K562 (cell line): ENCODE measurements around the gene TPBGL. TPM values are rescaled to one million over a fixed set of nuclear protein-coding genes. Genes with fewer than 3 reads are reported as not detected.

Experiments used
- DEAF1 ChIP-seq: fragments of 450-650 bp; formaldehyde crosslinking; IDR thresholded peaks from 2 replicates; pipeline ENCODE4 v1.4.0; 2020; ENCODE audit warnings: mild to moderate bottlenecking, moderate library complexity
- IRF9 ChIP-seq: fragments of 450-650 bp; IDR thresholded peaks from 2 replicates; pipeline ENCODE4 v1.6.1; 2016; ENCODE audit warnings: missing biosample characterization, missing genetic modification characterization
- POLR2B ChIP-seq: fragments of 450-650 bp; IDR thresholded peaks from 2 replicates; pipeline ENCODE4 v1.6.1; 2018; ENCODE audit warnings: low read depth; ENCODE audit not compliant: partially characterized antibody
- SMARCB1 ChIP-seq: IDR thresholded peaks from 2 replicates; pipeline ENCODE4 v1.6.1; 2011; ENCODE audit warnings: improper control_type of control experiment, low read depth; ENCODE audit not compliant: insufficient read length
- THRB ChIP-seq: fragments of 450-650 bp; formaldehyde crosslinking; conservative IDR thresholded peaks from 2 replicates; pipeline ENCODE4 v1.4.0; 2022; ENCODE audit warnings: mild to moderate bottlenecking, missing genetic modification characterization
- ZSCAN29 ChIP-seq: fragments of 450-650 bp; IDR thresholded peaks from 2 replicates; pipeline ENCODE4 v1.6.1; 2017
- polyA plus RNA-seq, 8 experiments: library from polyadenylated mRNA; depleted of rRNA in 4 of 8; stranded (reverse) in 5 of 8; unstranded in 3 of 8; fragments of >200 nt; fragmentation: Nextera tagmentation in 2 of 8; fragmentation: Illumina TruSeq in 1 of 8; extraction: Ambion mirVana in 2 of 8; extraction: Trizol in 1 of 8; gene quantifications; 2 replicates each; pipeline versions ENCODE4 v1.2.1 to v1.2.3, GENCODE V29; 2011 to 2014; ENCODE audit warnings: inconsistent platforms in 1 of 8, missing spikeins in 1 of 8
- total RNA-seq, 7 experiments: library from RNA; depleted of rRNA in 6 of 7; stranded (reverse); fragments of >200 nt in 6 of 7; fragmentation: Illumina TruSeq in 2 of 7; extraction: Trizol in 2 of 7; gene quantifications; 2 replicates each; pipeline versions ENCODE4 v1.2.1 to v1.2.3, GENCODE V29; 2011 to 2021; ENCODE audit warnings: low replicate concordance in 1 of 7

TPBGL gene
- total and polyA plus RNA-seq, 9 of the 15 experiments (the other 6 are each of a cell fraction or from before 2014, with no cell fraction given) = 0.04 to 0.11 (median 0.06) TPM; not detected in 6

- no peak for TF ChIP-seq IRF9 (tag)
- no peak for TF ChIP-seq POLR2B
- TF ChIP-seq THRB (CRISPR knock-in tag) = no peak
- TF ChIP-seq ZSCAN29 = no peak
- TF ChIP-seq DEAF1 (CRISPR knock-in tag) = no peak
- TF ChIP-seq SMARCB1 = no peak
Measured at GRCh38 chr11:75204012-75204674, 36.4 kb upstream of the TPBGL start (continued).
